Prostate gland (tissue), 2 donors: ENCODE data around the gene UBAC1. TPM values are rescaled to one million over a fixed set of nuclear protein-coding genes. Genes with fewer than 3 reads are reported as not detected.
"Not testable (repeated sequence)": the region's sequence is repeated elsewhere in the genome, so short reads cannot be mapped to it uniquely, and the experiment has no call there.

Experiments used
- DNase-seq: peaks from one replicate; pipeline ENCODE4 v3.0.0-alpha.2; 2019; ENCODE audit warnings: low spot score
- H3K27ac ChIP-seq, 2 donors: fragments of 200-600 bp; sonication (generic); 2 replicates each; pipeline ENCODE4 v1.5.1; 2017 to 2019
- H3K27me3 ChIP-seq: fragments of 200-600 bp; sonication (generic); replicated peaks from 2 replicates; pipeline ENCODE4 v1.5.1; 2019; ENCODE audit not compliant: insufficient read depth
- H3K36me3 ChIP-seq, 2 donors: fragments of 200-600 bp; sonication (generic); 1 replicate in 1 of 2; 2 replicates in 1 of 2; pipeline versions ENCODE4 v1.5.1 to v1.8.1; 2017 to 2019
- H3K4me1 ChIP-seq: fragments of 200-600 bp; sonication (generic); replicated peaks from 2 replicates; pipeline ENCODE4 v1.5.1; 2019
- H3K4me3 ChIP-seq, 2 donors: fragments of 200-600 bp; sonication (generic); 2 replicates each; pipeline ENCODE4 v1.5.1; 2017 to 2019
- H3K9me3 ChIP-seq: fragments of 200-600 bp; sonication (generic); 2 replicates; pipeline ENCODE4 v1.5.1; 2017
- POLR2A ChIP-seq: fragments of 450-650 bp; IDR thresholded peaks from one replicate; pipeline ENCODE4 v1.6.1; 2016; ENCODE audit warnings: antibody characterized with exemption, mild to moderate bottlenecking
- POLR2AphosphoS5 ChIP-seq: sonication (generic); formaldehyde crosslinking; IDR thresholded peaks from one replicate; pipeline ENCODE4 v1.6.1; 2017; ENCODE audit warnings: antibody characterized with exemption
- WGBS: methylation state at CpG from one replicate; pipeline ENCODE4 v1.1.5; 2018; 5-methylcytosine and 5-hydroxymethylcytosine counted together
- intact Hi-C: fragments of 100-400 bp; cut with DNase I; formaldehyde crosslinking; loops from one replicate; pipeline ENCODE4 v1.14.2; 2022
- total RNA-seq, 2 donors: library from RNA; depleted of rRNA; stranded (reverse); fragments of >200 nt; gene quantifications; one replicate each; pipeline ENCODE4 v1.1.0, GENCODE V29; 2016
- TF ChIP-seq, protein P1 (sequence below), 4 experiments: fragments of 200-600 bp in 2 of 4; fragments of 450-650 bp in 2 of 4; sonication (generic) in 2 of 4; IDR thresholded peaks; 1 replicate in 3 of 4; 2 replicates in 1 of 4; pipeline ENCODE4 v1.5.1; 2016 to 2019; ENCODE audit warnings: antibody characterized with exemption in 4 of 4, mild to moderate bottlenecking in 2 of 4, moderate library complexity in 2 of 4

UBAC1 gene
- total RNA-seq, 2 donors from 2014 or later, result 53.7 to 59.1 TPM

DNA sequence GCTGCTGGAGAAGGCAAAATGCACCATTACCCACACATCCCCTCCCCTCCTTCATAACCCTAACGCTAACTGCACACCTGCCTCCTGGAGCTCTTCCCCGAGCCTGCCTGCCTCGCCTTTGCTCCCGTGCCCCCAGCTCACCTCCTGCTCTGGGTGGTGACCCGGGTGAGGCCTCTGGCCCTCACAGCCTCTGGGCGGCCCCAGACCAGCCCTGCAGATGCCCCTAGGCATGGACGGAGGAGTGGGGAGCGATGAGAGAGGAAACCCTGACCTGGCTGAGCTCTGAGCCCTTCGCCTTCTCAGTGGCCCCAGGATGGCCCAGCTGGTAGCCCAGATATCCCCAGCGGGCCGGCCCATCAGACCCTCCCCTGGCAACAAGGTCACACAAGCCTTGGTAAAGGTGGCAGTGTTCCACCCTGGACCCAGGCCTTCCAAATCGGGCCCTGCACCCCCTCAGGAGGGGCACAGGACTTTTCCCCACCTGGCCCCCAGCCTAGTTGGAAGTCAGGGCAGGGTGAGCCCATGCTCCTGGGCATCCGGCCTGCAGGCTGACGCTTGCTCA is 39.3 kb downstream of the UBAC1 start:
- no peak for DNase-seq
- TF ChIP-seq, protein P1, sequence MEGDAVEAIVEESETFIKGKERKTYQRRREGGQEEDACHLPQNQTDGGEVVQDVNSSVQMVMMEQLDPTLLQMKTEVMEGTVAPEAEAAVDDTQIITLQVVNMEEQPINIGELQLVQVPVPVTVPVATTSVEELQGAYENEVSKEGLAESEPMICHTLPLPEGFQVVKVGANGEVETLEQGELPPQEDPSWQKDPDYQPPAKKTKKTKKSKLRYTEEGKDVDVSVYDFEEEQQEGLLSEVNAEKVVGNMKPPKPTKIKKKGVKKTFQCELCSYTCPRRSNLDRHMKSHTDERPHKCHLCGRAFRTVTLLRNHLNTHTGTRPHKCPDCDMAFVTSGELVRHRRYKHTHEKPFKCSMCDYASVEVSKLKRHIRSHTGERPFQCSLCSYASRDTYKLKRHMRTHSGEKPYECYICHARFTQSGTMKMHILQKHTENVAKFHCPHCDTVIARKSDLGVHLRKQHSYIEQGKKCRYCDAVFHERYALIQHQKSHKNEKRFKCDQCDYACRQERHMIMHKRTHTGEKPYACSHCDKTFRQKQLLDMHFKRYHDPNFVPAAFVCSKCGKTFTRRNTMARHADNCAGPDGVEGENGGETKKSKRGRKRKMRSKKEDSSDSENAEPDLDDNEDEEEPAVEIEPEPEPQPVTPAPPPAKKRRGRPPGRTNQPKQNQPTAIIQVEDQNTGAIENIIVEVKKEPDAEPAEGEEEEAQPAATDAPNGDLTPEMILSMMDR (IDR thresholded peaks at IDR 0.05), result no peak
- no peak for TF ChIP-seq POLR2A
- no peak for TF ChIP-seq POLR2AphosphoS5
- intact Hi-C loops, result no loop called here
- Histone ChIP-seq H3K36me3 (no peaks in the 10 kb centered on the region), H3K9me3 (no peaks in the 10 kb centered on the region), H3K4me1 (no peaks in the 10 kb centered on the region), H3K27me3 (no peaks in the 10 kb centered on the region), H3K27ac (no peak overlapping the region), H3K4me3 (no peak overlapping the region)
- 82% methylated on average over 14 of the region's 14 CpGs for WGBS

- WGBS, result 69% methylated on average over 24 of the region's 24 CpGs
These were observed 40.1 kb downstream of the UBAC1 start for GRCh38 chr9:135920973-135921585.

GRCh38 chr9:135920256-135920930 is 40.8 kb downstream of the UBAC1 start:
- no peak overlapping the region for H3K4me3 ChIP-seq
- H3K4me1 ChIP-seq, result no peaks in the 10 kb centered on the region
- H3K27ac ChIP-seq, result no peak overlapping the region
- 81% methylated on average over 15 of the region's 15 CpGs for WGBS
- H3K27me3 ChIP-seq, result no peaks in the 10 kb centered on the region
- no peaks in the 10 kb centered on the region for H3K9me3 ChIP-seq
- intact Hi-C loops, result no loop called here
- DNase-seq, result no peak
- TF ChIP-seq, protein P1 (IDR thresholded peaks at IDR 0.05), result no peak
- TF ChIP-seq POLR2A (no peak), POLR2AphosphoS5 (no peak)
- peaks cover 0 to 1% of the 10 kb centered on the region in 2 donors for H3K36me3 ChIP-seq

More at GRCh38 chr9:135920973-135921585, 40.1 kb downstream of the UBAC1 start:
- TF ChIP-seq POLR2A, result no peak
- no peak for TF ChIP-seq POLR2AphosphoS5
- TF ChIP-seq, protein P1 (IDR thresholded peaks at IDR 0.05), result no peak
- Histone ChIP-seq H3K27ac (no peak overlapping the region), H3K4me1 (no peaks in the 10 kb centered on the region), H3K27me3 (no peaks in the 10 kb centered on the region), H3K36me3 (no peaks in the 10 kb centered on the region), H3K9me3 (no peaks in the 10 kb centered on the region), H3K4me3 (no peak overlapping the region)
- DNase-seq, result no peak
- intact Hi-C loops, result no loop called here

GRCh38 chr9:135919318-135919890 is 41.8 kb downstream of the UBAC1 start:
- Histone ChIP-seq H3K4me1 (no peaks in the 10 kb centered on the region), H3K36me3 (peaks cover 3 to 6% of the 10 kb centered on the region in 2 donors), H3K27me3 (no peaks in the 10 kb centered on the region), H3K27ac (no peak overlapping the region), H3K9me3 (no peaks in the 10 kb centered on the region), H3K4me3 (no peak overlapping the region)
- DNase-seq, result no peak
- WGBS, result 94% methylated on average over 8 of the region's 11 CpGs
- intact Hi-C loops, result no loop called here
- TF ChIP-seq, protein P1 (IDR thresholded peaks at IDR 0.05), result no peak
- TF ChIP-seq POLR2AphosphoS5 (no peak), POLR2A (no peak)

DNA sequence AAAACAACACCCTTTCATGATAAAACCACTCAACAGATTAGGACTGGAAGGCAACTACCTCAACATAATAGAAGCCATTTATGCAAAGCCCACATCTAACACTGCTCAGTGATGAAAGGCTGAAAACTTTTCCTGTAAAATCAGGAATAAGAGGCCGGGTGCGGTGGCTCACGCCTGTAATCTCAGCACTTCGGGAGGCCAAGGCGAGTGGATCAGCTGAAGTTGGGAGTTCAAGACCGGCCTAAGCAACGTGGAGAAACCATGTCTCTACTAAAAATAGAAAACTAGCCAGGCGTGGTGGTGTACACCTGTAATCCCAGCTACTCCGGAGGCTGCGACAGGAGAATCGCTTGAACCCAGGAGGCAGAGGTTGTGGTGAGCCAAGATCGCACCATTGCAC is 44.9 kb downstream of the UBAC1 start:
- H3K9me3 ChIP-seq, H3K27me3 ChIP-seq, intact Hi-C loops, H3K4me3 ChIP-seq, H3K4me1 ChIP-seq, H3K27ac ChIP-seq, DNase-seq, H3K36me3 ChIP-seq: not testable (repeated sequence)
- 94% methylated on average over 12 of the region's 12 CpGs for WGBS
